Embryonic facial prominence (tissue), 1 donor: ENCODE measurements around the gene DLGAP1.
"Not testable (repeated sequence)": the region's sequence is repeated elsewhere in the genome, so short reads cannot be mapped to it uniquely, and the experiment has no call there.

ENCODE experiments used
- DNase-seq: peaks from one replicate; pipeline ENCODE4 v3.0.0-alpha.2; 2016; ENCODE audit errors: extremely low spot score

The DLGAP1 gene

DNA sequence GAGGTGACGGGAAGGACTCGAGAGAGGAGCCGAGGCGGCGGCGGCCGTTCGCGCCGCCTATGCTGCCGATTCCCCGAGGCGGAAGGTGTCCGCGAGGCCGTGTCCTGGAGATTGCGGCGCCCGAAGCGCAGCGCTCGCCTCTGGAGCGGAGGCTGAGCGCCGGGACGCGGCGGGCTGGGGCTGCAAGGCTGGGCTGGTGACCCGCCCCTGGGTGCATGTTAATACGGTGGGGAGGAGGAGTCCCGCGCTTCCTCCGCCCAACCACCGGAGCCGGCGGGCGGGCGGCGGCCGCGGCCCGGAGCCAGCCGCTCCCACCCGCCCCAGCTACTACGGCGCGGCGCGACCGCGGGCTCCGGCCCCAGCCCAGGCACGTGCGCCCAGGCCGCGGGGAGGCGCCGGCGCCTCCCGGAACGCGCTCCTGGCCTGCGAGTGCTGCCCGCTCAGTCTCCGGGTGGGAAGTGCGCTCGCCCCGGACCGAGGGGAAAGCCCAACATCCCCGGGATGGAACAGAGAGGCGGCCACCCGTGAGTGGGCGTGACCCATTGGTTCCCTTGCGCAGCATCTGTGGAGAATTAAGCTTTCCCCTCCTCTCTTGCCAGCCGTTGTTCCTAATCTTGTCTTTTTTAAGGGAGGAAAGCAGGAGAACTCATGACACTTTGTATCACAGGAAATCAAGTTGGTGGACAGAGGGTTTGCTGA is at the start of gene DLGAP1:
DLGAP1 (minus strand) TSS at position 195 of the 699 bp plus-strand sequence.
- DNase-seq, result peak; percentile 14

DNA sequence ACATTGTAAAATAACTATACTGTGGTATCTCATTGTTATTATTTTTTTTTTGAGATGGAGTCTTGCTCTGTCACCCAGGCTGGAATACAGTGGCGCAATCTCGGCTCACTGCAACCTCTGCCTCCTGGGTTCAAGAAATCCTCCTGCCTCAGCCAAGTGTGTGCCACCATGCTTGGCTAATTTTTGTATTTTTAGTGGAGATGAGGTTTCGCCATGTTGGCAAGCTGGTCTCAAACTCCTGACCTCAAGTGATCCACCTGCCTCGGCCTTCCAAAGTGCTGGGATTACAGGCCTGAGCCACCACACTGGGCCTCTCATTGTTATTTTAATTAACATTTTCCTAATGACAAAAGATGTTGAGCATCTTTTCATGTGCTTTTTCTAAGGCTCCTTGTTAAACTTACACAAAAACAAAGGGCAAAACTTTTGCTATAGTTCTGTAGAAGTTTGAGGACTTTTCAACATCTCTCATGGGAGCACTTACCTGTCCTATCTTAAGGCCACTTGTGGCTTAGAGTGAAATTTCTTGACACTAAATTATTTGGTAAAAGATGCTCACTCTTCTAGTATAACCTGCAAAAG is 39.7 kb upstream of the DLGAP1 start:
- DNase-seq, result not testable (repeated sequence)

DNA sequence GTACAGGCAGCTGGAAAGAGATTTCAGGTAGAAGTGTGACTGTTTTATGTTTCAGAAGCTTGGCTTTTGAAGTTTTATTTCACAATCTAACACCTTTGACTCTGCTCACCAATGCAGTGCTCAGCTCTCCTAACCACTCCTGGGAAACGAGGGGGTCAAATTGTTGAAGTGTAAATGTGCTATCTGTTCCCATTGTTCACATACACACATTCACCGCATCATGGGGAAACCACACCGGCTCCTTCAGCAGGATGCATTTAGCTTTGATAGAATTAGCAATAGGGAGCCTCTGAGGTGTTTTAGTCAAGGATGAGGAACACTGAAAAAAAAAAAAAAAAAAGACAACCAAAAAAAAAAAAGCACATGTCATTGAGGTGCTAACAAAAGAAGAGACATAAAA is 13.4 kb upstream of the DLGAP1 start:
- no peak for DNase-seq

DNA sequence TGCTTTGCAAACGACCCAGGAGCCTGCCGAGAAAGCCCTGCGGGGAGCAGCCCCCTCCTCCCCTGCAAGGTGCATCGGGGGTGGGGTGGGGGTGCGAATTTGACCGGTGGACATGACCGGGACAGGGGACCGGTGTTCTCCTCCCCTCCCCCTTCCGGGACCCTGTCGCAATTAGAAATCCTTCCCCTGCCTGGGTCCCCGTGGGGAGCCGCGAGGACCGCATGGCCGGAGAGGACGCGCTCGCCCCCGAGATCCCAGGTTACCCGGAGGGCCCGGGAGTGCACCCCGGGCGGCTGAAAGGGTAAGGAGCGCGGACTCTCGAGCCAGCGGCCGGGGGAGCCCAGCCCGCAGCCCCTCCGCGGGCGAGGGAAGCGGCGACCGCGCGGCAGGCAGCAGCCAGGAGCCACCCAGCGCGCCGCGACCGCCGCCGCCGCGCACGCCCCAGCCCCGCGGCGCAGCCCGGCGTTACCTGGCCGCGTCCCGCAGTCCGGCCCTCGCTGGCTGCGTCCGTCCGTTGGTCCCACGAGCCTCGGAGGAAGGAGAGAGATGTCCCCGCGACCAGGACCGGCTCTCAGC is 482 bp downstream of the DLGAP1 start:
- no peak for DNase-seq

DNA sequence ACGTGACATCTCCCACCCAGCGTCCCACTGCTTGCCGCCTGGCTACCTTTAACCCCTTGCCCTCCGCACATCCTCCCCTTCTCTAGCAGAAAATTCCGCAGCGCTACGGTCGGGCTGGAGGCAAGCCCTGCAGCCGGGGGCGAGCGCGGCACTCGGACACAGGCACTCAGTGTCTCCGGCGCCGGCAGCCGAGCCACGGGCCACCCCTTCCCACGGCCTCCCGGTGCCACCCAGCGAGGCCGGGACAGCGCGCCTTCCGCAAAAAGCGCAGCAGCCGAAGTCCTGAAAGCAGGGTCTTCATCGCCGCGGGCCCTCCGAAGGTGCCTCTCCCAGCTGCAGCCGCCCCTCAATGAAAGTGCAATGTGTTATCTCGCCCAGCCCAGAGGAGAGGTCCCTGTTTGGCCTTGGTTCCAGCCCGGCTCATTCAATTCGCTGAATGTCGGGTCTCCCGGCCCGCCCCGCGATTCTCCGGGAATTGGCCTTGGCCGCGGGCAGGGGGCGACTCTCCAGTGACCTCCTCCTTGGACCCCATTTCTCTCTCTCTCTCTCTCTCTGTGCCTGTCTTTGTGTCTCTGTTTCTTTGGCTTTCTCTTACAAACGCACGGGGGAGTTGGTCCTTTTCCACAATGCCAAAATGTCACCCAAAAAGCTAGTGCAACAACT is 1.1 kb downstream of the DLGAP1 start:
- no peak for DNase-seq

DNA sequence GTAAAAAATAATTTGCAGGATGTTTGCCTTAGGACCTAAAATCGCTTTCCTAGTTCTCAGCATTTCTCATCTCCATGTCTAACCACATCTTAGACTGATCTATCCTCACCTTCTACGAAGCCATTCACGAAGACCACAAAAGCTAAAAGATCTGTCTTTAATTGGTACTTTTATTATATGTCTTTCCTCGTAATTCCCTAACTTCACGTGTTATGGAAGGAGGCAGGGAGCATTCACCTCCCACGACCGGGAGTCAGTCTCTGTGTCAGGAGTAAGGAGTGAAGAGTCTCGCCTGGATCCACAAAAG is 1.6 kb downstream of the DLGAP1 start:
- DNase-seq, result no peak

DNA sequence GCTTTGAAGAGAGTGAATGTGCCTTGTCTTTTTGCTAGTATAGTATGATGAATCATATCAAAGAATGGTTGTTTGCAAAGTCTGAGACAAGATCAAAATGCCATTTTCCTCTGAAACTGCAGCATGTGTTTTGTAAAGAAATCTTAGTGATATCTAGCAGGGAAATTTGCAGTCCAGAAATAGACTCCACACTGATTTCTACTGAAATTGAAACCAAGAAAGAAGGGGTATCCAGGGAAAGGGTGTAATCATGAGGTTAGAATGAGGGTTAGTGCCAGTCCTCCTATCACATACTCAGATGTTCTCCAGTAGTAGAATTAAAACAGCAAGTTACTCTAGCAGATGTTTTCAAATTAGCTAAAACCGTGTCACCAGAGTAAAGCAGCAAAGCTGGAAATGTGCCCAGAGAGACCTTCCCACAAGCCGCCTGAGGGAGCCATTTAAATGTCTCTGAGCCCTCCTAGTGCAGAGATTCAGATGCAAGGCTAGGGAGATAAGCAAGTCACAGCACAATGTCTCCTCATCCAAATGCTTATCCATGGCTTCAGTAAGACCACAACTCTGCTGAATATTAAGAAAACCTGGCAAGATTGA is 4.9 kb downstream of the DLGAP1 start:
- DNase-seq, result no peak

DNA sequence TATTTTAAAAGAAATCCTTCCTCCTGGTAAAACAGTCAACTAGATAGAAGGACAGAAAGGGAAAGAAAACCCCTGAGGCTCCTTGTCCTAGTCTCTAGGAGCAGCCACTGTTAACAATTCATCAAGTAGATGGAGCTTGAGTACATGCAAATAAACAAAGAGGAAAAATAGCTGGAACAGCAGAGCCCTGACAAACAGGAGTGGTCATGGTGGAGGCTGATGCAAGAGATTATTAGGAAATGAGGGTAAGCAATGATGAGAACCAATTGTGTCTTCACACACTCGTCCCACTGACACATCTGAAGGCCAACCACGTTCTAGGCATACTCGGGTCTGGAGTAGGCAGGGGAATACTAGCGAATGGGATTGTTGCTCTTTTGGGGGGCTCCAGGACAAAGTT is 9.2 kb downstream of the DLGAP1 start:
- DNase-seq, result no peak

DNA sequence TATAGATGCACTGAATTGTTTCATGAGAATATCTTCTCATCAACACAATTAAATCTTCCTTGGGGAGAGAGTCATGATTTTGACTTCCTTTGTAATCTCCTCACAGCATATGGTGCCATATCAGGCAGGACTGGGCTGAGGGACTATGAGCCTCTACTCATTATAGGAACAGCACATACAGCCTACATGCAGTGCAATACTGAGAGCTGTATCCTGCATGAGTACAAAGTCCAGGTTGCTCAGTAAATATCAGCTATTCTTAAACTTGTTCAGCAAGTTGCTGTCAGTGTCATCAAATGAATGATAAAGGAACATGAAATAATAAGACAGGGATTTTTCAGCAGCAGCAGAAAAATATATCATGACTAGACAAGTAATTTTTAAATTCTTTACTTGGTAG is 10.8 kb downstream of the DLGAP1 start:
- no peak for DNase-seq

DNA sequence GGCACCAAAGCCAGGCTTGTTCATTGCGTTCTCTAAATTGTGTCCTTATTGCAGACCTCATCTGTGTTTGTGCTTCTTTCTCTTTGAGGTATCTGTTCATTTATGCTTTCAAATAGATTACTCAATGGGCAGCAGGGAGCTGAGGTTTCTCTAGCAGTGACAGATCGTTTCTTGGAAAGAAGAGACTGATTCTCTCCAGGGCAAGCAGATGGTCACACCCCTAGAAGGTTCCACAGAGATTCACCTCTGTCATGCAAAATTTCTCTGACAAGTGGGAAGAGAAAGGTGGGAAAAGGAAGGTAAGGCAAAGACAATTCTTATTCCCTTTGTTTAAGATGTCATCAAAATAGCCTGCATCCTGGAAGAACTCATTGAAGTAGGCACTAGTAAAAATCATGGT is 14.0 kb downstream of the DLGAP1 start:
- DNase-seq, result no peak

DNA sequence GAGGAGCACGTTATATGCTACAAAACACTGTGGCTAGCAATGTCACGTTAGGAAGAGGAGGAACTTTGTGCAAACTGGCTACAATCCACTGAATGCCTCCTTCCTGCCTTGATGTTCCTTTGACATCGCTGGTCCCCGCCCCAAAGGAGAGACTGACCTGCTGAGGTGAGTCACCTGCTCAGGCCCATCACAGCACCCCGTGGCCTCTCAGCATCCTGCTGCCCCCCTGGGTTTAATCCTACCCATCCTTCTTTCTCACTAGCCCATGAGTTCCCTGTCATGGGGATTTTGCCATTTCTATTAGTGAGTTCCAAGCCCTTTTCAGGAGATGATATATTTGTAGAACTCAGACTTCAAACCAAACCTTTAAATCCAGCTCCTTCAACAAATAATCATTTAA is 16.2 kb downstream of the DLGAP1 start:
- no peak for DNase-seq

DNA sequence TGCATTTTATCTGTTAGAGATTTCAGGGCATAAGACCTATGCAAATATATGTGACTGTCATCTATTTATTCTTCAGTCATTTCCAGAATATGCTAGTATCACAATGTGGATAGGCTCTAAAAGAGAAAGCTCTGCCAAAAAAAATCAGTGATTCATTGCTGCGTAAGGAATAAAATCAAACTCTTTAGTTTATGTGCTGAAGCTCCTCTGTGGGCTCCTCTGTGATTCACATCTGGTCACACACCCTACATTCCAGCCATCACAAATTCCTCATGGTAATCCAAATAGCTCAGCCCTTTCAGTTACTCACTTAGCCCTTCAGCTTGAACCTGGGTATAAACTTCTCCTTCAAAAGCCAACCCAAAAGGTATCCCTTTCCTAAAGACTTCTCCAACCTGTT is 21.4 kb downstream of the DLGAP1 start:
- DNase-seq, result no peak

DNA sequence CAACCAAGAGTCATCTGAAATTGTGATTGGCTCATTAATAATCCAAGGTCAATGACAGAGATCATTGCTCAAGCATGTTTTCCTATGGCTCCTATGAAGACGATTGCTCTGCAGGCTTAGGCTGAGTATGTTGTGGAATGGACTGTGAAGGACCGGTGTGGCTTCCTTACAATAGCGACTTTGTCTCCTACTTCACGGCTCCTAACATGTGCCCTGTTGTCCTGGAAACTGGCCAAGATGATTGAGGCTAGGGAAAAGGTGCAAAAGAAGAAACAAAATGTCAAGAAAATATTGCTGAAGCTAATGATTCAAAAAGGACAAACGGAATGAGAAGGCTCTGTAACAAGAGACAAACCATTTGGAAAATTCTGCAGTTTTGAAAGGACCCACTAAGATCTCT is 24.3 kb downstream of the DLGAP1 start:
- no peak for DNase-seq

DNA sequence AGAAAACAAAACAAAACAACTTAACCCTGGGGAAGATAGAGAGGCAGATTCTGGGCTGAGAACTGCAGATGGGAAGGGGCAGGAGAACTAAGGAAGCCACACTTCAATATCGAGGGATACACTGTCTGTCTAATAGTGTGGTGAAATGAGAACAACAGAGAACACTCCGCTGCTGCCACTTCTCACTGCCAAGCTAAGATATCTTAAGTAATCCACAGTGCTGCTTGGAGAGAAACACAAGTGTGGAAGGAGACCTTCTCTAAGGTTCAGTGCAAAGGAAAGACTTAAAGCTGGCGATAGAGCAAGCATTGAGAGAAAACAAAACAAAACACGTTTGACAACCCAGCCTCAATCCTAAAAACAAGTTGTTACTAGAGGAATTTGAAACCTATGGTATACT is 37.4 kb downstream of the DLGAP1 start:
- DNase-seq, result no peak

DNA sequence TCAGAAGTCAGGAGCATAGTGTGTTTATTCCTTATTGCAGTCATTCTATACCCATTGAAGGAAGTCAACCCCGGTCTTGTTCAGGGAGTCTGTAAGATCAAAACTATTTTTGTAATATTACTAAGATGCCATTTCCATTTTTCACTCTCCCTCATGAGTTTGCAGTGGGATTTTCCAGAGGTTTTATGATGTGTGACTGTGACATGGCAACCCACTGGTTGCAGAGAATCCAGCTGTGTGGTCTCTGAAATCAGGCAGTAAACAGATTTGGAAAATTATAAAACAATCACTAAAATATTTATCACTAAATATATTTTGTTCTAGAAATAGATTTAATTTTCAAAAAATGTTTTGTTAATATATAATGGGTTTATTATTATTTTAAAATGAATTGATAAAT is 38.1 kb downstream of the DLGAP1 start:
- no peak for DNase-seq

DNA sequence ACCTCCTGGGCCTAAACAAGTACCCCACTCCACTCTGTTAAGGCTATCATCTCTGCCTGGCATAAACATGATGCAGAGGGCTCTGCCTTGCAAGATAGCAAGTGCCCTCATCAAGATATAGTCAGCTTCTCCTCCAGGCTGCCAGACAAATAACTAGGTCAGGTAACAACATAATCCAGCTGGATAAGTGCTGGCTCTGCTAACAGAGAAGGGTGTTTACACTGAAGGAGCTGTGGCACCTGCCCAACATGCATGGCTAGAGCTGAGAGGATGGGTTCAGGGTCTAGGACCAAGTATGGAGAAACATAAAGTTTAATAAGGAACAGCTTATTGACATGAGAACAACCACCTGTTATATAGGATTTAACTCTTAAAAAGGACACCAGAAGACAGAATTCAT is 42.8 kb downstream of the DLGAP1 start:
- DNase-seq, result no peak

DNA sequence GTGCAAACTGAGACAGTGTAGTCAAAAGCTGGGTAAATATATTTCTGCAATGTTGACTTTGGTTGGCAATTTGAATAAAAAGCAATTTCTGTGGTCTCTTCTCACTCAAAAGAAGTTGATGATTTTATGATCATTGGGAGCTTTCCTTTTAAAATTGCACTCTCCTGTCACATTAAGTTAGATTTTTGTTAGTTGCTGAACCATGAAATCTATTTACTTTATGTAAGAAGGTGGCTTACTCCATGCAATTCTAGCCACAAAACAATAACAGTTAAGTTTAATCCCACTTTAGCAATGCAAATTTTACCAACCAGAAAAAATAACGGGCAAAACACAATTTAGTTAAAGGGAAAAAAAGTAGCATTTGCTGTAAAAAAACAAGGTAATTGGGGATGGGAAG is 48.3 kb downstream of the DLGAP1 start:
- DNase-seq, result no peak

DNA sequence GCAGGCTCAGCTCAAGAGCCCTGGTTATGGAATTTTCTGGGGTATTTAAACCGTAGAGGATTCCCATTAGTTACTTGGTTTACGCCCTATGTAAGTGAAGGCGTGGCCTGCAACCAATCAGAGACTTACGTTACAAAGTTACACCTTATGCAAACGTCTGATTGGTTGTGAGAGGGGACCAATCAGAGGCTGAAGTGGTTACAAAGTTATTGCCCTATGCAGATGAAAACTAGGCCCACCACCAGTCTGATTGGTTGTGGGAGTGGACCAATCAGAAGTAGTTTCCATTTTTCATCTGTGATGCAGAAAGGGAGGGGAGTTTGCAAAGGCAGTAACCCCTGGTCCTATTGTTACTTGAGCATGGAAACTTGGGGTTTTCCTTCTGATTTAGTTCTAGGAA is 49.1 kb downstream of the DLGAP1 start:
- DNase-seq, result no peak

DNA sequence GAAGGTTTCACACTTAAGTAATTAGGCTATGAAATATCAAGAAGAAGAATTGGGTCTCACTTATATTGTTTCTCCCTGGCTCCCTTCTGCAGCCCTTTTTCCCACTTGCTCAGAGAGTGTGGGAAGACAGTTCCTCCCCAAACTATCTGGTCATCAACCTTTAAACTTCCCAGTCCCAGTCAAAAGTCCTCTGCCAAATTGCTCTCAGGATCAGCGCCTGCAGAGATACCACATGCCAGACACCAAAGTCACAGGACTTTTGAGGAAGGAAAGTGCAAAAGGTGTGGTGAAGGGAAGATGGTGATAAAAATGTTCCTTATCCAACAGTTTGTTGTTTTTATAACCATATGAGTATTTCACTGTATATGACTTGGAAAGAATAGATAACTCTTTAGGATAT is 51.3 kb downstream of the DLGAP1 start:
- DNase-seq, result no peak

DNA sequence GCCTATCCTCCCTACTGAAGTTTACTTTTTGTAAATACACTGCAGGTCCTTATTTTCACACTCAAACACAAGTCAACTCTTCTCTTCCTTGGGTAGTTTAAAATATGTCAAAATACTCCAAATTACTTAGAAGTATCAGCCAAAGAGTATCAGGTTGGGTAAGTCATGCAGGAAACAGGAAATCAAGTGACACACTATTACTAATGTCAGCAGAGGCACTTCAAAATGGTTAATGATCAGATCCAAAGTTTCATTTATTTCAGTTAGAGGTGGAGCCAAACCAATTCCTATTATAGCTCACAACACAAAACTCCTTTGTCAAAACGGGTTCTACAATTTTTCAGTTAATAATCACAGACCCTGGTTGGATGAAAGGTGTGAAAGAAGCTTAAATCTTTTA is 54.2 kb downstream of the DLGAP1 start:
- no peak for DNase-seq

DNA sequence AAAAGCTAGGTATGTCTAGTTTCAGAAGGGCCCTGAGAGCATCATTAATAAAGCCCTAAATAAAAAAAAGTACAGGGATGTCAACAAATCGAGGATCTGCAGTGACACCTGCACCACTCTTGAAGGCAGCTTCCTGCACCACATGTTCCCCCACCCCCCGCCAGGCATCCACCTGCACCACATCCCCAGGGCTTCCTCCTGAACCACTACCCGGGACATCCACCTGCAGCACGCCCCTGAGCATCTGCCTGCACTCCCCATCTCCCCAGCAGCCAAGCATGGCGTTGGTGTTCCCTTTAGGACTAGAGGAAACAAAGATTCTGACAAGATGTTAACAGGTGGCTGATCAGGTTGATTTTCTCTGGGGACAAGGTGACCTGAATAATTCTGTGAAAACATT is 55.2 kb downstream of the DLGAP1 start:
- no peak for DNase-seq

DNA sequence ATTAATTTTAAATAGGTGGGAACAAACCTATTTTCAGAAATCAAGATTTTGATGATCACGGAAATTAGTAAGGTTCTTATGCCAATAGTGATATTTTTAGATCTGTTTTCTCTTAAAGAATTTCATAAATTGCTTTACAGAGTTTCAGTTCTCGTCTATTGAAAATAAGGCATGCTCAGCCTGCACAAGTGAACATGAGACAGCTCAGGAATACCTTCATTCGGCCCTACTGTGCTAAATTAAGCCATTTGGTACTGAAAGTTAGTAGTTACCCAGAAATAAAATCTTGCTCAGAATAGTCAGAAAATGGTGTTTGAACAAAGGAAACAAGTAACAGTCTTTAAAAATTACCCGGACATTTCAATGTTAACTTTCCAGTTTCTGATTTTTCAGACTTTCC is 60.4 kb downstream of the DLGAP1 start:
- DNase-seq, result no peak

DNA sequence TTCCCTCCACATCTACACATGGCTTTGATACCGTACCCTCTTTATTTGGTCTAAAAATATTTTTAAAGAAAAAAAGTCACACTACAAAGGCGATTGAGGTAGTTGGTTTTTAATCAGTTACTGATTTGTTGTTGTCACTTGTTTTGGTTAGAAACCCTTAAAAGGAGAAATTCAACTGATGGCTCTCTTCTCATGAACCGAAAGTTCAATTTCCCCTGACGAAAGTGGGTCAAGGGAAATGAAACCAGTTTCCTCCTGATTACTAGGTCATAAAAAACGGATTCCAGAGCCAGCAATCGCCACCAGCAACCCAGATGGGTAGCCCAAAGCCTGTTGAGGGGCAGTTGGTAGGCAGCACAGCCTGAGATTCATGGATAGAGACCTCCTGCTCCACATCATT is 63.2 kb downstream of the DLGAP1 start:
- DNase-seq, result no peak
